H1 (cell line): Measurements from ENCODE around the gene ME1. TPM values are rescaled to one million over a fixed set of nuclear protein-coding genes. Genes with fewer than 3 reads are reported as not detected.

ENCODE experiments used
- CTCF ChIA-PET: fragments of 300-600 bp; sonication (Branson Sonifier 250); formaldehyde crosslinking; loops from one replicate; lab custom pipeline; 2021; ENCODE audit not compliant: partially characterized antibody; lab: Charles Lee
- POLR2A ChIA-PET: fragments of 300-600 bp; sonication (Branson Sonifier 250); formaldehyde crosslinking; loops from one replicate; lab custom pipeline; 2021; ENCODE audit warnings: inconsistent platforms; ENCODE audit not compliant: partially characterized antibody; lab: Charles Lee
- DNase-seq, 2 experiments: peaks; one replicate each; pipeline versions ENCODE4 v3.0.0 to v3.0.0-alpha.2; 2010 to 2022; ENCODE audit warnings: low spot score in 2 of 2, low read depth in 1 of 2, mixed read lengths in 1 of 2
- FAIRE-seq: peaks from 2 replicates; lab custom pipeline; 2011; peaks lifted over from hg19 to GRCh38; lab: Jason Lieb, UNC
- H2AFZ ChIP-seq: 2 replicates; pipeline ENCODE4 v1.8.1; 2012; ENCODE audit warnings: low read length, inconsistent platforms
- H2AK5ac ChIP-seq: 2 replicates; pipeline ENCODE4 v1.6.1; 2013; ENCODE audit warnings: low read depth, low read length
- H2BK120ac ChIP-seq: replicated peaks from 2 replicates; pipeline ENCODE3; 2013; ENCODE audit warnings: low read depth, low read length, inconsistent platforms
- H2BK12ac ChIP-seq: 2 replicates; pipeline ENCODE4 v1.6.1; 2013; ENCODE audit warnings: low read depth, low read length
- H2BK15ac ChIP-seq: 2 replicates; pipeline ENCODE4 v1.6.1; 2013; ENCODE audit warnings: low read length
- H2BK20ac ChIP-seq: 2 replicates; pipeline ENCODE4 v1.6.1; 2013; ENCODE audit warnings: low read length
- H2BK5ac ChIP-seq: 2 replicates; pipeline ENCODE4 v1.6.1; 2013; ENCODE audit warnings: low read depth, low read length
- H3K14ac ChIP-seq: 2 replicates; pipeline ENCODE4 v1.6.1; 2013; ENCODE audit warnings: inconsistent platforms; ENCODE audit not compliant: insufficient read length
- H3K18ac ChIP-seq: 2 replicates; pipeline ENCODE4 v1.6.1; 2013; ENCODE audit warnings: low read length; ENCODE audit errors: extremely low read depth
- H3K23ac ChIP-seq: 2 replicates; pipeline ENCODE4 v1.6.1; 2013; ENCODE audit warnings: inconsistent platforms; ENCODE audit not compliant: insufficient read length
- H3K23me2 ChIP-seq: 2 replicates; pipeline ENCODE4 v1.6.1; 2013; ENCODE audit warnings: low read depth, low read length
- H3K27ac ChIP-seq: 2 replicates; pipeline ENCODE4 v1.6.1; 2011; ENCODE audit warnings: low read depth, low read length, inconsistent platforms
- H3K27me3 ChIP-seq, 4 experiments: replicated peaks in 1 of 4; 1 replicate in 1 of 4; 2 replicates in 3 of 4; pipeline versions ENCODE4 v1.6.1 to v1.8.1; 2011 to 2013; ENCODE audit warnings: low read length in 3 of 4, mild to moderate bottlenecking in 3 of 4, inconsistent platforms in 2 of 4, mixed read lengths in 2 of 4, moderate library complexity in 1 of 4; ENCODE audit not compliant: control insufficient read depth in 3 of 4, insufficient read depth in 3 of 4; ENCODE audit errors: extremely low read depth in 1 of 4
- H3K36me3 ChIP-seq, 4 experiments: 2 replicates each; pipeline versions ENCODE4 v1.6.1 to v1.8.1; 2011 to 2013; ENCODE audit warnings: mild to moderate bottlenecking in 4 of 4, low read length in 3 of 4, moderate library complexity in 2 of 4, control low read depth in 1 of 4, inconsistent platforms in 1 of 4; ENCODE audit not compliant: insufficient read depth in 4 of 4, control insufficient read depth in 2 of 4
- H3K4ac ChIP-seq: replicated peaks from 2 replicates; pipeline ENCODE3; 2013; ENCODE audit warnings: low read length, low read depth, mixed read lengths, inconsistent platforms; ENCODE audit not compliant: insufficient read length
- H3K4me1 ChIP-seq, 4 experiments: replicated peaks in 1 of 4; 1 replicate in 1 of 4; 2 replicates in 3 of 4; pipeline versions ENCODE4 v1.6.1 to v1.8.1; 2011 to 2013; ENCODE audit warnings: low read length in 3 of 4, inconsistent platforms in 2 of 4, mixed read lengths in 1 of 4; ENCODE audit not compliant: insufficient read depth in 4 of 4, control insufficient read depth in 3 of 4
- H3K4me2 ChIP-seq, 2 experiments: 2 replicates each; pipeline versions ENCODE4 v1.6.1 to v1.8.1; 2011 to 2013; ENCODE audit warnings: low read depth in 2 of 2, low read length in 2 of 2, control low read depth in 1 of 2, inconsistent platforms in 1 of 2, mild to moderate bottlenecking in 1 of 2; ENCODE audit not compliant: insufficient read depth in 1 of 2
- H3K4me3 ChIP-seq, 4 experiments: fragments of 200-600, 300-600 bp in 1 of 4; sonication (generic), shearing (Covaris generic), sonication (Bioruptor Twin) in 1 of 4; 2 replicates each; pipeline versions ENCODE4 v1.5.1 to v1.8.1; 2011 to 2016; ENCODE audit warnings: low read length in 4 of 4, low read depth in 3 of 4, control low read depth in 2 of 4, inconsistent platforms in 2 of 4, mild to moderate bottlenecking in 2 of 4, mixed read lengths in 1 of 4, moderate library complexity in 1 of 4; ENCODE audit not compliant: insufficient read depth in 2 of 4; ENCODE audit errors: extremely low read depth in 1 of 4
- H3K56ac ChIP-seq: replicated peaks from 2 replicates; pipeline ENCODE3; 2013; ENCODE audit warnings: low read depth, mild to moderate bottlenecking, mixed read lengths, low read length, inconsistent platforms; ENCODE audit not compliant: insufficient read length
- H3K79me1 ChIP-seq: 2 replicates; pipeline ENCODE4 v1.6.1; 2013; ENCODE audit warnings: low read depth, low read length, control low read depth
- H3K79me2 ChIP-seq, 2 experiments: 2 replicates each; pipeline versions ENCODE4 v1.6.1 to v1.8.1; 2012 to 2013; ENCODE audit warnings: low read length in 2 of 2, mild to moderate bottlenecking in 2 of 2, inconsistent platforms in 1 of 2; ENCODE audit not compliant: insufficient read depth in 2 of 2, control insufficient read depth in 1 of 2
- H3K9ac ChIP-seq, 4 experiments: replicated peaks in 1 of 4; 1 replicate in 1 of 4; 2 replicates in 3 of 4; pipeline versions ENCODE4 v1.6.1 to v1.8.1; 2011 to 2013; ENCODE audit warnings: low read depth in 3 of 4, low read length in 3 of 4, control low read depth in 2 of 4, mild to moderate bottlenecking in 2 of 4, moderate library complexity in 2 of 4, inconsistent platforms in 1 of 4; ENCODE audit errors: extremely low read depth in 1 of 4
- H3K9me3 ChIP-seq, 2 experiments: 2 replicates each; pipeline versions ENCODE4 v1.6.1 to v1.8.1; 2012 to 2013; ENCODE audit warnings: mild to moderate bottlenecking in 2 of 2, moderate library complexity in 2 of 2, control low read depth in 1 of 2, inconsistent platforms in 1 of 2, low read depth in 1 of 2, low read length in 1 of 2, mixed read lengths in 1 of 2; ENCODE audit not compliant: insufficient read depth in 2 of 2
- H4K20me1 ChIP-seq, 2 experiments: replicated peaks in 1 of 2; 2 replicates each; pipeline versions ENCODE3 to v1.8.1; 2011 to 2013; ENCODE audit warnings: inconsistent platforms in 2 of 2, low read length in 2 of 2, mild to moderate bottlenecking in 1 of 2; ENCODE audit not compliant: insufficient read depth in 2 of 2, control insufficient read depth in 1 of 2
- H4K5ac ChIP-seq: 2 replicates; pipeline ENCODE4 v1.6.1; 2013; ENCODE audit warnings: low read length, low read depth, mixed read lengths, inconsistent platforms; ENCODE audit not compliant: insufficient read length
- H4K8ac ChIP-seq: 2 replicates; pipeline ENCODE4 v1.8.0; 2013; ENCODE audit warnings: mild to moderate bottlenecking, moderate library complexity, low read length, inconsistent platforms; ENCODE audit not compliant: insufficient read depth; ENCODE audit errors: extremely low read depth
- H4K91ac ChIP-seq: replicated peaks from 2 replicates; pipeline ENCODE3; 2013; ENCODE audit warnings: low read length, mixed read lengths, inconsistent platforms; ENCODE audit not compliant: insufficient read length
- JUN ChIP-seq: IDR thresholded peaks from 2 replicates; pipeline ENCODE4 v1.6.1; 2011; ENCODE audit warnings: low read depth, mild to moderate bottlenecking, improper control_type of control experiment, low read length
- POLR2A ChIP-seq, 2 experiments: IDR thresholded peaks; 1 replicate in 1 of 2; 2 replicates in 1 of 2; pipeline ENCODE4 v1.6.1; 2011; ENCODE audit warnings: low read depth in 2 of 2, low read length in 2 of 2, mild to moderate bottlenecking in 2 of 2; ENCODE audit errors: control extremely low read depth in 1 of 2
- RNF2 ChIP-seq: fragments of 200-900, 300-1000 bp; sonication (generic); IDR thresholded peaks from 2 replicates; pipeline ENCODE4 v1.7.1; 2016; ENCODE audit warnings: borderline replicate concordance, low read depth, mild to moderate bottlenecking, antibody characterized with exemption, low read length; ENCODE audit not compliant: poor library complexity, severe bottlenecking; ENCODE audit errors: missing control alignments
- SIN3A ChIP-seq, 2 experiments: IDR thresholded peaks in 1 of 2; conservative IDR thresholded peaks in 1 of 2; 2 replicates each; pipeline ENCODE4 v1.6.1; 2011 to 2012; ENCODE audit warnings: low read length in 2 of 2, improper control_type of control experiment in 1 of 2, low read depth in 1 of 2, mild to moderate bottlenecking in 1 of 2
- WGBS, 2 experiments: shearing (Covaris generic) in 1 of 2; methylation state at CpG; one replicate each; pipeline versions ENCODE4 v1.1.6 to v1.1.7; 2013 to 2015; ENCODE audit warnings: low lambda C conversion rate in 2 of 2, mixed read lengths in 2 of 2, inconsistent platforms in 1 of 2, low coverage in 1 of 2, missing lambda C conversion rate in 1 of 2; ENCODE audit not compliant: insufficient replicate concordance in 2 of 2, insufficient coverage in 1 of 2, insufficient read length in 1 of 2; ENCODE audit errors: extremely low coverage in 1 of 2, missing lambda C conversion rate in 1 of 2; 5-methylcytosine and 5-hydroxymethylcytosine counted together
- polyA plus RNA-seq, 7 experiments: library from polyadenylated mRNA; depleted of rRNA in 3 of 7; stranded (reverse) in 5 of 7; unstranded in 2 of 7; fragments of >200 nt in 5 of 7; fragments of 200-250 nt in 2 of 7; gene quantifications; 1 replicate in 5 of 7; 2 replicates in 1 of 7; 4 replicates in 1 of 7; pipeline versions ENCODE4 v1.2.1 to v1.2.3, GENCODE V29; 2011 to 2013; ENCODE audit warnings: missing spikeins in 2 of 7, mixed read lengths in 2 of 7
- total RNA-seq: library from RNA; stranded (reverse); fragmentation: NEBNext Ultra II Directional; extraction: Animal tissue kit (Norgen Biotek cat#: 25700); gene quantifications from 2 replicates; pipeline ENCODE4 v1.2.1, GENCODE V29; 2021

ME1 gene
- total and polyA plus RNA-seq, 2 of the 8 experiments (the other 6 are each of a cell fraction or from before 2014, with no cell fraction given) = 1.3 to 3.9 TPM

- WGBS, 2 experiments = 80% methylated on average over 1 of the region's 1 CpG; no CpG with 5 or more reads in 1 of the 2 experiments
- H3K4me1 ChIP-seq = no peaks in the 10 kb centered on the region
- ChIA-PET CTCF (no interaction called here), POLR2A (no interaction called here)
- no peak overlapping the region for H3K4me2 ChIP-seq
- no peak overlapping the region for H4K91ac ChIP-seq
- no peaks in the 10 kb centered on the region for H3K27me3 ChIP-seq
- H3K36me3 ChIP-seq = no peaks in the 10 kb centered on the region
- no peak overlapping the region for H3K4ac ChIP-seq
- H2AFZ ChIP-seq = no peak overlapping the region
- H3K23ac ChIP-seq = no peak overlapping the region
- no peak overlapping the region for H4K5ac ChIP-seq
- DNase-seq (no peak), FAIRE-seq (no peak)
- H4K8ac ChIP-seq = no peak overlapping the region
- no peak overlapping the region for H3K18ac ChIP-seq
- no peak overlapping the region for H3K27ac ChIP-seq
- TF ChIP-seq RNF2 (no peak), POLR2A (IDR thresholded peaks at IDR 0.05; ENCODE audit: control extremely low read depth in 1 of 2, low read depth in 2 of 2, low read length in 2 of 2) (no peak), SIN3A (conservative IDR thresholded peaks at IDR 0.05 in 1 of 2, IDR thresholded peaks at IDR 0.05 in 1 of 2; ENCODE audit: low read depth in 1 of 2, low read length in 2 of 2) (no peak), JUN (no peak)
- no peaks in the 10 kb centered on the region for H3K9me3 ChIP-seq
- H2BK5ac ChIP-seq = no peak overlapping the region
- H3K4me3 ChIP-seq = no peak overlapping the region
- no peak overlapping the region for H3K9ac ChIP-seq
- H2BK15ac ChIP-seq = no peak overlapping the region
- H2BK120ac ChIP-seq = no peak overlapping the region
- no peak overlapping the region for H2BK20ac ChIP-seq
- no peak overlapping the region for H3K14ac ChIP-seq
- H2AK5ac ChIP-seq = no peak overlapping the region
- H3K23me2 ChIP-seq = no peaks in the 10 kb centered on the region
- no peak overlapping the region for H2BK12ac ChIP-seq
- H3K79me1 ChIP-seq = no peaks in the 10 kb centered on the region
- no peaks in the 10 kb centered on the region for H4K20me1 ChIP-seq
- no peak overlapping the region for H3K56ac ChIP-seq
- H3K79me2 ChIP-seq = no peaks in the 10 kb centered on the region
Observed at GRCh38 chr6:83307849-83308248, 123.0 kb downstream of the ME1 start.
